Putamen (tissue), 1 donor: ENCODE data around the gene IL31RA.
"Not testable (repeated sequence)": the region's sequence is repeated elsewhere in the genome, so short reads cannot be mapped to it uniquely, and the experiment has no call there.

Experiments
- DNase-seq: peaks from one replicate; pipeline ENCODE4 v3.0.0-alpha.2; 2016; ENCODE audit warnings: low spot score

The IL31RA gene

GRCh38 chr5:55850839-55851674, at the start of gene IL31RA:
Gene IL31RA (plus strand): TSS chr5:55851357. CDS start chr5:55851571, 214 bp downstream.
- DNase-seq, result no peak

DNA sequence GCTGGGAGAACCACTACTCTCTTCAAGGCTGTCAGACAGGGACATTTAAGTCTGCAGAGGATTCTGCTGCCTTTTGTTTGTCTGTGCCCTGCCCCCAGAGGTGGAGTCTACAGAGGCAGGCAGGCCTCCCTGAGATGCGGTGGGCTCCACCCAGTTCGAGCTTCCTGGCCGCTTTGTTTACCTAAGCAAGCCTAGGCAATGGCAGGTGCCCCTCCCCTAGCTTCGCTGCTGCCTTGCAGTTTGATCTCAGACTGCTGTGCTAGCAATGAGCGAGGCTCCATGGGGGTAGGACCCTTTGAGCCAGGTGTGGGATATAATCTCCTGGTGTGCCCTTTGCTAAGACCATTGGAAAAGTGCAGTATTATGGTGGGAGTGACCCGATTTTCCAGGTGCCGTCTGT, 42.3 kb upstream of the IL31RA start:
- not testable (repeated sequence) for DNase-seq

GRCh38 chr5:55815939-55816338, 35.2 kb upstream of the IL31RA start:
- not testable (repeated sequence) for DNase-seq

GRCh38 chr5:55816342-55816741, 34.8 kb upstream of the IL31RA start:
- DNase-seq, result no peak

- DNase-seq, result no peak
Measured at GRCh38 chr5:55817030-55817429, 34.1 kb upstream of the IL31RA start.

DNA sequence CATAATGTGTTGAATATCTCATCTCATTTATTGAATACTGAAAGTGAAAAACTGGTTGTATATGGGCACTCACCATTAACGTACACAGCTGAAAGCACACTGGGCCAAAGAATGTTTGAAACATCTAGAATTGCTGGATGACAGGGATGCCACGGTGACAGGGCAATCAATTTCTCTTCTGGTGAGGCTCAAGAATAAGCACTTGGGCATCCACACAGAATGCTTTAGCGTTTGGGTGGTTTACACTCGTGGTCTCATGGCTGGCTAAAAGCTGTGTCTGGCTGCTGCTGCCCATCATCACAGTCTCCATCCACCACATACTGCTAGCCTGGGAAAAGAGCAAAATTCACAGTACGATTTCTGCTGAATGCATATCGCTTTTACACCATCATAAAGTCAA, 30.7 kb upstream of the IL31RA start:
- no peak for DNase-seq

DNA sequence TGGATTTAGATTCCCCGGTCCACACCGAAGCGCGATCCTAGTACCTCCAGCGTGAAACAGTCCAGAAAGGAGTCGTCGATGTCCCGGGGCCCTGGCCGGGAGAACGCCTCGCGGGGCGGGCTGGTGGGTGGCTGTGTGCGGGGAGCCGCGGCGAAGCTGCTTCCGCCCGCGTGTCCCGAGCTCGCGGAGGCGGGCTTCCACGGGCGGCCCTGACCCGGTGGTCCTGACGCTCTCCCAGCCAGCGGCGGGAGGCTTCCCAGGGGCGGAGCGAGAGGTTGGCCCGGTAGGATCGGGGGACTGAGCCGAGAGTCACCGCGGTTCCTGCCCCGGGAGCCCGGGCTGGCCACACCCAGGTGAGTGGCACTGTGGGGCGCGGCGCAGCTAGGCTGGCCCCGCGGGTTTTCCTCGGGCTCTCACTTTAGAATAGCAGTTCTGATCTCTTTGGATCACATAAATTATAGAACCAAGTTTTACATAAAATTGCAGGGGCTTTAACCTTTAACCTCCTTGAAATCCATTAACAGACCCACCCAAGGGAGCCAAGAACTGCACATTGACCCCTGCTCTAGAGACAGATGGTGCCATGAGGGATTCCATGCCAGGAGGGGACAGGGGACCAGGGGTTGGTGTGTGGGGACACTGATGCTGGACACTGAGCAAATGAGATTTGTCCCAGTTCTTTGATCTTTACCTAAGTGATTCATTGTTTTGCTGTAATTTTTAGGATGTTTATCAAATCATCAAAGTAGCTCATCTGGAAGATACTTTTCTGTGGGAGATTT, 29.2 kb upstream of the IL31RA start:
- no peak for DNase-seq

- no peak for DNase-seq
Measured at GRCh38 chr5:55823151-55823796, 27.9 kb upstream of the IL31RA start.

GRCh38 chr5:55829956-55830355, 21.2 kb upstream of the IL31RA start:
- DNase-seq, result peak; percentile 37

GRCh38 chr5:55832446-55832845, 18.7 kb upstream of the IL31RA start:
- DNase-seq, result no peak

DNA sequence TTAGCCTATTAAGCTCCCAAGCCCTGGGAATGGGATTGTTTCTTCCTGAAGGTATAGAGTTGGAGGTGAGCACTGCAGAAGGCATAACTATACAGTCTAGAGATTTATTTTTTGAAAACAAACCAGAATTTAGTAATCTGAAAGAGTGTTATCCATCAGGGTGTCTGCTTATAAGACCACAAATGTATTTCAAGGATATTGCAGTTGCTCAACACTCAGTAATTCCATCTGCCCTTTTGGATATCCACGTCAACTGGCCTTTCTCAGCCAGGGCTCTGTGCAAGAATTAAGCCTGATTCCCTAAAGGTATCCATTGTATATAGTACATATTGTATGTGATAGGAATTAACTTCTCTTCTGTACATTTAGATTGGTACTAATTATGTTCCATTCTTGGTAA, 15.0 kb upstream of the IL31RA start:
- DNase-seq, result no peak

GRCh38 chr5:55841976-55842375, 9.2 kb upstream of the IL31RA start:
- DNase-seq, result no peak

DNA sequence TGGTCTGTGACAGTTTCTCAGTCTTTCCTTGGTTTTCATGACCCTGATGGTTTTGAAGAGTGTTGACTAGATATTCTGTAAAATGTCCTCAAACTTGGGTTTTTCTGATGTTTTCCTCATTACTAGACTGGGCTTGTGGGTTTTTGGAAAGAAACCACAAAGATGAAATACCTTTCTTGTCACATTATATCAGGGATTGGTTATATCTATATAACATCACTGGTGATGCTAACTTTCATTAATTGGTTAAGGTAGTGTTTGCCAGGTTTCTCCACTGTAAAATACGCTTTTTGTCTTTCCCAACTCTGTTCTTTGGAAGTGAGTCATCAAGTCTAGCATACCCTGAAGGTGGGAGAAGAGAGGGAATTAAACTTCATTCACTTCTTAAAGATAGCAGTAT, 3.3 kb upstream of the IL31RA start:
- no peak for DNase-seq

GRCh38 chr5:55848783-55849182, 2.4 kb upstream of the IL31RA start:
- no peak for DNase-seq

- no peak for DNase-seq
Measured at GRCh38 chr5:55851675-55851979, 470 bp downstream of the IL31RA start.

DNA sequence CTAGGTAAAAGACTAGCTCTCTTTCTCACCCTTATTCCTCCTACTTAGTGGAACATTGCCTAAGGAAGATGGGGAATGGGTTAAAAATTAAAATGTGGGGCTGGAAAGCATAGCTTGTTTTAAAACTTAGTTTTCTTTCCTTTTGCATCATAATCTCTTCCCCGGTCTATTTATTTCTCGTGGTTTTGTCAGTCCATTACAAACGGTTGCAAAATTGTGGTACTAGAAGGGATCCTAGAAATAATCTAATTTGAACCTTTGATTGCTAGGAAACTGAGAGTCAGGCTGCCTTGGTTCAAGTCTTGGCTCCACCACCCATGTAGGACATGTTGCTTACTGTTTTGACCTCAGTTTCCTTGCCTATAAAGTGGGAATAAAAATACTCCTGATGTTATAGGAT, 1.3 kb downstream of the IL31RA start:
- no peak for DNase-seq

DNA sequence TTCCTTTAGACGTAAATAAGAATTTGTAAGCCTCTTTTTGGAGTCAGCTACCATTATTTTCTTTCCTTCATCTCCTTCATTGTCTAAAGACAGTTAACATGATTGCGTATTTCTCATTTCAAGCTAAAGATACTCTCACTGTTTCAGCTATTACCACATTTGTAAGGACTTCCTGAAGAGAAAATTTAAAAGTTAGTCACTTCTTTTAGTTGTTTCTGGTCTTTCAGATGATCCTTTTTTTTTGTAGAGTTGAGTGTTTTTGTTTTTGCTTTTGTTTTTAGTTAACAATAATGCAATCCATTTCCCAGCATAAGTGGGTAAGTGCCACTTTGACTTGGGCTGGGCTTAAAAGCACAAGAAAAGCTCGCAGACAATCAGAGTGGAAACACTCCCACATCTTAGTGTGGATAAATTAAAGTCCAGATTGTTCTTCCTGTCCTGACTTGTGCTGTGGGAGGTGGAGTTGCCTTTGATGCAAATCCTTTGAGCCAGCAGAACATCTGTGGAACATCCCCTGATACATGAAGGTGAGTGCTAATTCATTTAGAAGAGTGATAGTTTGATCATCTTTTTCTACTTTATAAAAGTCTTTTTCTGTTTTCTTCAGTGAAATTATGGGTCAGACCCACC, 2.0 kb downstream of the IL31RA start:
- no peak for DNase-seq

DNA sequence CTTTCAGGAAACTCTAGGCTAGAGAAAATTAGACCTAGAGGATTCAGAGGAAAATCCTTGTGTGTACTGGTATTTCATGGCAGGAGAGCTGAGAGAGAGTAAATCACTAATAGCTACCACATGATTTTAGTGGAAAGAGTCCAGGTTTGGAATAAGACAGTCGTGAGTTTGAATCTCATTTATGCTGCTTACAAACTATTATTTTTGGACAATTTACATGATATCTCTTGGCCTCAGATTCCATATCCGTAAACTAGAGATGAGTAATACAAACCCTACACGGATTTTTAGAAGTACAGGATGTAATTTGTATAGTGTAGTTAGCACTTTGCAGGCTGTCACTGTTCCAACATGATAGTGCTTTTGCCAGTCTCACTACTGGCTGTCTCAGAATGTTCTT, 2.7 kb downstream of the IL31RA start:
- no peak for DNase-seq

DNA sequence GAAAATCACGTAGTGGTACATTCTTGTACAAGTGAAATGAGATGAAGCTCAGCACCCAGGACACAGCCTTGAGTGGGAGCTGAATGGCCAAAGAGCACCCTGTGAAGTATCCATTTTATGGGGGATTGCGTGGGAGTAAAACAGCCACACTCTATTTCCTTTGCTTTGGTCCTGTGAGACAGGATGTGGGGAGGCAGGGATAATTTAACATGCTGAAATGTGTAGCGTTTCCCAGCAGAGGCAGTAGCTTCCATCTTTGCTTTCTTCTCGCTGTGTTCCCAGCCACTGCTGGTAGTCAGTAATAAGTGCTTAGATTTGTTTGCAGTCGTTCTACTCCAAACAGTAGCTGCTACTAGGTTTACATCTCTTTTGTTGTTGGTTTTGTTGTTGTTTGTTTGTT, 4.4 kb downstream of the IL31RA start:
- DNase-seq, result no peak

DNA sequence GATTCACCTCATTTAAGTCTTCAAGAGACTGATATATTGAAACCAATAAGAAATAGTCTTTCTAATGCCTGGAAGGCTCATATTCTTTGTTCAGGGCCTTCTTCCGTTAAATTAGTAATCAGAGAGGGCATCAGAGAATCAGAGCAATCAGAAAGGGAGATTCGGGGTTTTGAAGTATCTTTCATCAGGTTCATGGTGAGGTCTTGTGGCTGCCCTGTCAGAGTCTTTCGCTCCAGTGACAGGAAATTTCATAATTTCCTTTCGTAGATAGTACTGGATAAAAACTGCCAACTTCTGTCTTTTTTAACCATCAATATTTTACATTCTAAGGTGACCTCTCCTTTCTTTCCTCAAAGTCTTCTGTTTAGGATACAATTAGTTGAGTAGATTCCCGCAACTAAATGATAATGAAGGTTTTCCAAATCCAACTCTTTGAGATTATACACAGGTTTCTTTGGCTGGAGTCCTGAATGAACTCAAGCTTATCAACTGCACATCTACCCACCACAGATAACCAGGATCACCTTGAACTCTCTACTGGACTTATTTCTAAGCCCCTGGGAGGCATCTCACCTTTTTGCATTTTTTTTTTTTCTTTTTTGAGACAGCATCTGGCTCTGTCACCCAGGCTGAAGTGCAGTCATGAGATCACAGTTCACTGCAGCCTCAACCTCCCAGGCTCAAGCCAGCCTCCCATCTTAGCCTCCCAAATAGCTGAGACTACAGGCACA, 5.5 kb downstream of the IL31RA start:
- DNase-seq, result no peak

GRCh38 chr5:55857247-55857640, 6.1 kb downstream of the IL31RA start:
- DNase-seq, result no peak

GRCh38 chr5:55858104-55858503, 6.9 kb downstream of the IL31RA start:
- no peak for DNase-seq
